ENCODE data around the gene PATJ. TPM values are rescaled to one million over a fixed set of nuclear protein-coding genes. Genes with fewer than 3 reads are reported as not detected.

The PATJ gene
- total RNA-seq, 1 donor from 2014 or later, result 11.3 TPM

- no peaks in the 10 kb centered on the region for H3K9me3 Mint-ChIP-seq (ENCODE audit: unreplicated experiment)
- peaks cover 14% of the 10 kb centered on the region for H3K4me1 Mint-ChIP-seq (ENCODE audit: unreplicated experiment)
- H3K36me3 Mint-ChIP-seq (ENCODE audit: unreplicated experiment), result no peaks in the 10 kb centered on the region
- no peaks in the 10 kb centered on the region for H3K27me3 Mint-ChIP-seq (ENCODE audit: unreplicated experiment)
- no peak overlapping the region for H3K4me3 Mint-ChIP-seq (ENCODE audit: unreplicated experiment)
- no peak for TF ChIP-seq CTCF (IDR thresholded peaks at IDR 0.05)
- no peak for DNase-seq (ENCODE audit: extremely low spot score, unreplicated experiment)
- H3K27ac Mint-ChIP-seq (ENCODE audit: unreplicated experiment), result no peak overlapping the region
Observed at GRCh38 chr1:61952675-61953074, 210.4 kb downstream of the PATJ start.

- no peak overlapping the region for H3K4me3 Mint-ChIP-seq (ENCODE audit: unreplicated experiment)
- no peaks in the 10 kb centered on the region for H3K27me3 Mint-ChIP-seq (ENCODE audit: unreplicated experiment)
- no peaks in the 10 kb centered on the region for H3K9me3 Mint-ChIP-seq (ENCODE audit: unreplicated experiment)
- DNase-seq (ENCODE audit: extremely low spot score, unreplicated experiment), result no peak
- peaks cover 14% of the 10 kb centered on the region for H3K4me1 Mint-ChIP-seq (ENCODE audit: unreplicated experiment)
- no peak for TF ChIP-seq CTCF (IDR thresholded peaks at IDR 0.05)
- no peaks in the 10 kb centered on the region for H3K36me3 Mint-ChIP-seq (ENCODE audit: unreplicated experiment)
- no peak overlapping the region for H3K27ac Mint-ChIP-seq (ENCODE audit: unreplicated experiment)
Observed at GRCh38 chr1:61953076-61953789, 211.0 kb downstream of the PATJ start.

- no peak for TF ChIP-seq CTCF (IDR thresholded peaks at IDR 0.05)
- no peaks in the 10 kb centered on the region for H3K9me3 Mint-ChIP-seq (ENCODE audit: unreplicated experiment)
- no peaks in the 10 kb centered on the region for H3K27me3 Mint-ChIP-seq (ENCODE audit: unreplicated experiment)
- H3K36me3 Mint-ChIP-seq (ENCODE audit: unreplicated experiment), result no peaks in the 10 kb centered on the region
- no peak for DNase-seq (ENCODE audit: extremely low spot score, unreplicated experiment)
- peaks cover 14% of the 10 kb centered on the region for H3K4me1 Mint-ChIP-seq (ENCODE audit: unreplicated experiment)
- H3K4me3 Mint-ChIP-seq (ENCODE audit: unreplicated experiment), result no peak overlapping the region
- H3K27ac Mint-ChIP-seq (ENCODE audit: unreplicated experiment), result no peak overlapping the region
Observed at GRCh38 chr1:61953790-61954150, 211.5 kb downstream of the PATJ start.

- Mint-ChIP-seq H3K9me3 (ENCODE audit: unreplicated experiment) (no peaks in the 10 kb centered on the region), H3K4me1 (ENCODE audit: unreplicated experiment) (peaks cover 14% of the 10 kb centered on the region), H3K27me3 (ENCODE audit: unreplicated experiment) (no peaks in the 10 kb centered on the region), H3K36me3 (ENCODE audit: unreplicated experiment) (no peaks in the 10 kb centered on the region), H3K27ac (ENCODE audit: unreplicated experiment) (no peak overlapping the region), H3K4me3 (ENCODE audit: unreplicated experiment) (no peak overlapping the region)
- no peak for DNase-seq (ENCODE audit: extremely low spot score, unreplicated experiment)
- TF ChIP-seq CTCF (IDR thresholded peaks at IDR 0.05), result no peak
Observed at GRCh38 chr1:61955261-61955660, 213.0 kb downstream of the PATJ start.

GRCh38 chr1:61956016-61956645 lies 213.9 kb downstream of the PATJ start:
- Mint-ChIP-seq H3K27me3 (ENCODE audit: unreplicated experiment) (no peaks in the 10 kb centered on the region), H3K27ac (ENCODE audit: unreplicated experiment) (no peak overlapping the region), H3K4me1 (ENCODE audit: unreplicated experiment) (peaks cover 14% of the 10 kb centered on the region), H3K9me3 (ENCODE audit: unreplicated experiment) (no peaks in the 10 kb centered on the region), H3K4me3 (ENCODE audit: unreplicated experiment) (no peak overlapping the region), H3K36me3 (ENCODE audit: unreplicated experiment) (no peaks in the 10 kb centered on the region)
- DNase-seq (ENCODE audit: extremely low spot score, unreplicated experiment), result no peak
- no peak for TF ChIP-seq CTCF (IDR thresholded peaks at IDR 0.05)
